K562 (cell line): Measurements from ENCODE around the gene PRRC2A. TPM values are rescaled to one million over a fixed set of nuclear protein-coding genes. Genes with fewer than 3 reads are reported as not detected.

Experiments used
- ARID1B ChIP-seq: fragments of 450-650 bp; IDR thresholded peaks from 2 replicates; pipeline ENCODE4 v1.6.1; 2016; ENCODE audit warnings: antibody characterized with exemption, mild to moderate bottlenecking, inconsistent platforms
- ATF1 ChIP-seq, 2 experiments: fragments of 450-650 bp in 1 of 2; IDR thresholded peaks; 2 replicates each; pipeline ENCODE4 v1.6.1; 2016; ENCODE audit warnings: missing compliant biosample characterization in 1 of 2, missing genetic modification characterization in 1 of 2
- BMI1 ChIP-seq: fragments of 150-350 bp; IDR thresholded peaks from 2 replicates; pipeline ENCODE4 v1.6.1; 2014; ENCODE audit warnings: low read length
- BRD9 ChIP-seq: fragments of 450-650 bp; IDR thresholded peaks from 2 replicates; pipeline ENCODE4 v1.6.1; 2018; ENCODE audit warnings: low read depth; ENCODE audit not compliant: partially characterized antibody
- CHCHD3 ChIP-seq: fragments of 250-450 bp; sonication (Bioruptor Pico); IDR thresholded peaks from 2 replicates; pipeline ENCODE4 v2.1.2; 2022; ENCODE audit warnings: mild to moderate bottlenecking
- EZH2 ChIP-seq: IDR thresholded peaks from 2 replicates; pipeline ENCODE4 v1.6.1; 2012; ENCODE audit warnings: low read depth, mild to moderate bottlenecking, inconsistent platforms, low read length, borderline replicate concordance
- FOXJ3 ChIP-seq: sonication (generic); formaldehyde crosslinking; IDR thresholded peaks from 2 replicates; pipeline ENCODE4 v1.4.0; 2020; ENCODE audit warnings: mild to moderate bottlenecking, missing genetic modification reagents
- HDAC2 ChIP-seq: fragments of 450-650 bp; IDR thresholded peaks from 2 replicates; pipeline ENCODE4 v1.6.1; 2016; ENCODE audit warnings: mild to moderate bottlenecking
- ID3 ChIP-seq, 2 experiments: fragments of 250-450 bp in 1 of 2; fragments of 450-650 bp in 1 of 2; sonication (Bioruptor Pico) in 1 of 2; IDR thresholded peaks; 2 replicates each; pipeline versions ENCODE4 v1.6.1 to v1.8.0; 2016 to 2021; ENCODE audit warnings: mild to moderate bottlenecking in 2 of 2, moderate library complexity in 2 of 2, missing compliant biosample characterization in 1 of 2, missing genetic modification characterization in 1 of 2
- IFI16 ChIP-seq: fragments of 250-450 bp; sonication (Bioruptor Pico); IDR thresholded peaks from 2 replicates; pipeline ENCODE4 v2.1.2; 2022; ENCODE audit warnings: mild to moderate bottlenecking, inconsistent platforms
- KAT8 ChIP-seq: fragments of 450-650 bp; IDR thresholded peaks from 2 replicates; pipeline ENCODE4 v1.6.1; 2016; ENCODE audit warnings: low read depth, mild to moderate bottlenecking
- MEF2A ChIP-seq: IDR thresholded peaks from 2 replicates; pipeline ENCODE4 v1.6.1; 2011; ENCODE audit warnings: low read depth, mild to moderate bottlenecking, low read length, moderate library complexity; ENCODE audit not compliant: control insufficient read depth
- MTA1 ChIP-seq: fragments of 450-650 bp; IDR thresholded peaks from 2 replicates; pipeline ENCODE4 v1.6.1; 2017; ENCODE audit warnings: borderline replicate concordance
- NFRKB ChIP-seq: fragments of 450-650 bp; IDR thresholded peaks from 2 replicates; pipeline ENCODE4 v1.6.1; 2016; ENCODE audit warnings: low read depth
- POU5F1 ChIP-seq: fragments of 150-350 bp; IDR thresholded peaks from 2 replicates; pipeline ENCODE4 v1.6.1; 2014; ENCODE audit warnings: borderline replicate concordance, low read length, low read depth, mild to moderate bottlenecking; ENCODE audit not compliant: partially characterized antibody
- SIN3B ChIP-seq: fragments of 450-650 bp; IDR thresholded peaks from 2 replicates; pipeline ENCODE4 v1.6.1; 2017; ENCODE audit warnings: low read depth, mild to moderate bottlenecking, moderate library complexity
- SLC30A9 ChIP-seq: fragments of 250-450 bp; sonication (Bioruptor Pico); IDR thresholded peaks from 2 replicates; pipeline ENCODE4 v1.8.0; 2022; ENCODE audit warnings: mild to moderate bottlenecking, moderate library complexity
- SMAD4 ChIP-seq: fragments of 250-450 bp; sonication (Bioruptor Pico); conservative IDR thresholded peaks from 2 replicates; pipeline ENCODE4 v1.8.0; 2021; ENCODE audit warnings: inconsistent platforms, mild to moderate bottlenecking, moderate library complexity
- TAF7 ChIP-seq: fragments of 450-650 bp; IDR thresholded peaks from 2 replicates; pipeline ENCODE4 v1.6.1; 2016; ENCODE audit warnings: missing genetic modification characterization, missing compliant biosample characterization
- TCF7L2 ChIP-seq: fragments of 150-350 bp; IDR thresholded peaks from 2 replicates; pipeline ENCODE4 v1.6.1; 2016; ENCODE audit warnings: low read depth, mild to moderate bottlenecking, low read length, moderate library complexity
- TCFL5 ChIP-seq: fragments of 250-450 bp; sonication (Bioruptor Pico); conservative IDR thresholded peaks from 2 replicates; pipeline ENCODE4 v1.6.1; 2021; ENCODE audit warnings: mild to moderate bottlenecking, moderate library complexity, matching md5 sums
- ZBTB7A ChIP-seq: IDR thresholded peaks from 2 replicates; pipeline ENCODE4 v1.6.1; 2011; ENCODE audit warnings: low read depth, mild to moderate bottlenecking, low read length, moderate library complexity, borderline replicate concordance; ENCODE audit not compliant: control insufficient read depth
- ZFX ChIP-seq: sonication (generic); formaldehyde crosslinking; IDR thresholded peaks from 2 replicates; pipeline ENCODE4 v1.8.0; 2022; ENCODE audit warnings: mild to moderate bottlenecking, missing genetic modification reagents, moderate library complexity
- ZNF12 ChIP-seq: sonication (generic); formaldehyde crosslinking; IDR thresholded peaks from 2 replicates; pipeline ENCODE4 v1.4.0; 2020; ENCODE audit warnings: mild to moderate bottlenecking, missing genetic modification reagents
- ZNF282 ChIP-seq: sonication (generic); formaldehyde crosslinking; IDR thresholded peaks from 2 replicates; pipeline ENCODE4 v1.8.1; 2023; ENCODE audit warnings: missing genetic modification reagents
- ZNF316 ChIP-seq: fragments of 450-650 bp; IDR thresholded peaks from 2 replicates; pipeline ENCODE4 v1.6.1; 2016
- ZNF511 ChIP-seq: sonication (generic); formaldehyde crosslinking; IDR thresholded peaks from 2 replicates; pipeline ENCODE4 v1.8.0; 2022; ENCODE audit warnings: mild to moderate bottlenecking, missing genetic modification reagents
- ZNF589 ChIP-seq: fragments of 200-800 bp; sonication (Bioruptor generic); IDR thresholded peaks from 2 replicates; pipeline ENCODE4 v1.6.1; 2016; ENCODE audit warnings: low read depth, missing genetic modification characterization, missing compliant biosample characterization
- polyA plus RNA-seq, 8 experiments: library from polyadenylated mRNA; depleted of rRNA in 4 of 8; stranded (reverse) in 5 of 8; unstranded in 3 of 8; fragments of >200 nt; fragmentation: Nextera tagmentation in 2 of 8; fragmentation: Illumina TruSeq in 1 of 8; extraction: Ambion mirVana in 2 of 8; extraction: Trizol in 1 of 8; gene quantifications; 2 replicates each; pipeline versions ENCODE4 v1.2.1 to v1.2.3, GENCODE V29; 2011 to 2014; ENCODE audit warnings: inconsistent platforms in 1 of 8, missing spikeins in 1 of 8
- total RNA-seq, 7 experiments: library from RNA; depleted of rRNA in 6 of 7; stranded (reverse); fragments of >200 nt in 6 of 7; fragmentation: Illumina TruSeq in 2 of 7; extraction: Trizol in 2 of 7; gene quantifications; 2 replicates each; pipeline versions ENCODE4 v1.2.1 to v1.2.3, GENCODE V29; 2011 to 2021; ENCODE audit warnings: low replicate concordance in 1 of 7
- TF ChIP-seq, protein P1 (sequence below): sonication (generic); formaldehyde crosslinking; IDR thresholded peaks from 2 replicates; pipeline ENCODE4 v1.8.1; 2023; ENCODE audit warnings: mild to moderate bottlenecking, missing genetic modification reagents, moderate library complexity

Gene PRRC2A
- total and polyA plus RNA-seq, 9 of the 15 experiments (the other 6 are each of a cell fraction or from before 2014, with no cell fraction given) = 1.0 to 332 (median 63.0) TPM

- TF ChIP-seq SMAD4 (CRISPR knock-in tag) = peak; percentile 83
- no peak for TF ChIP-seq ZNF589
- TF ChIP-seq ID3 (CRISPR knock-in tag; IDR thresholded peaks at IDR 0.05) = no peak
- peak; percentile 78 for TF ChIP-seq ID3 (tag; IDR thresholded peaks at IDR 0.05)
- no peak for TF ChIP-seq SIN3B
- TF ChIP-seq ZFX = no peak
- TF ChIP-seq ZNF511 = peak; percentile 87
- TF ChIP-seq MTA1 = no peak
- no peak for TF ChIP-seq POU5F1
- TF ChIP-seq CHCHD3 (CRISPR knock-in tag) = peak; percentile 27
- no peak for TF ChIP-seq ARID1B
- no peak for TF ChIP-seq IFI16
- no peak; the same call in 1 of the 2 replicates for TF ChIP-seq SLC30A9 (CRISPR knock-in tag)
- TF ChIP-seq BRD9 = no peak
- no peak for TF ChIP-seq FOXJ3 (CRISPR knock-in tag)
- no peak for TF ChIP-seq ZNF282
- TF ChIP-seq KAT8 = no peak
- TF ChIP-seq TCF7L2 = no peak
- TF ChIP-seq ZBTB7A = peak; percentile 98
- no peak for TF ChIP-seq ZNF316
- TF ChIP-seq ATF1 (CRISPR knock-in tag; IDR thresholded peaks at IDR 0.05) = no peak
- peak; percentile 52 for TF ChIP-seq ATF1 (tag; IDR thresholded peaks at IDR 0.05)
- no peak for TF ChIP-seq ZNF12 (CRISPR knock-in tag)
- TF ChIP-seq, protein P1, sequence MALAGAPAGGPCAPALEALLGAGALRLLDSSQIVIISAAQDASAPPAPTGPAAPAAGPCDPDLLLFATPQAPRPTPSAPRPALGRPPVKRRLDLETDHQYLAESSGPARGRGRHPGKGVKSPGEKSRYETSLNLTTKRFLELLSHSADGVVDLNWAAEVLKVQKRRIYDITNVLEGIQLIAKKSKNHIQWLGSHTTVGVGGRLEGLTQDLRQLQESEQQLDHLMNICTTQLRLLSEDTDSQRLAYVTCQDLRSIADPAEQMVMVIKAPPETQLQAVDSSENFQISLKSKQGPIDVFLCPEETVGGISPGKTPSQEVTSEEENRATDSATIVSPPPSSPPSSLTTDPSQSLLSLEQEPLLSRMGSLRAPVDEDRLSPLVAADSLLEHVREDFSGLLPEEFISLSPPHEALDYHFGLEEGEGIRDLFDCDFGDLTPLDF (CRISPR knock-in tag) = no peak
- no peak for TF ChIP-seq MEF2A
- no peak for TF ChIP-seq EZH2
- TF ChIP-seq HDAC2 = no peak
- 0 out of 2 replicates have a peak, but pooled peaks have one; percentile 0 for TF ChIP-seq NFRKB
- no peak for TF ChIP-seq BMI1
- no peak for TF ChIP-seq TCFL5 (CRISPR knock-in tag)
- TF ChIP-seq TAF7 = peak; percentile 55
Measured at GRCh38 chr6:31660381-31661261, 40.1 kb downstream of the PRRC2A start, which contains the start of gene C6orf47 (continued).
